Osteocyte (in vitro differentiated cells): Measurements from ENCODE around the gene EFNA3. TPM values are rescaled to one million over a fixed set of nuclear protein-coding genes. Genes with fewer than 3 reads are reported as not detected.

Experiments
- DNase-seq: peaks from one replicate; pipeline ENCODE4 v3.0.0; 2021; ENCODE audit warnings: mixed read lengths; ENCODE audit not compliant: unreplicated experiment; ENCODE audit errors: extremely low spot score
- H3K27ac Mint-ChIP-seq: one replicate; pipeline ENCODE4 v1.8.0; 2021; ENCODE audit warnings: mild to moderate bottlenecking, mixed read lengths; ENCODE audit not compliant: unreplicated experiment
- H3K27me3 Mint-ChIP-seq: one replicate; pipeline ENCODE4 v1.8.0; 2021; ENCODE audit warnings: mixed read lengths; ENCODE audit not compliant: unreplicated experiment
- H3K36me3 Mint-ChIP-seq: one replicate; pipeline ENCODE4 v1.8.0; 2021; ENCODE audit warnings: mixed read lengths; ENCODE audit not compliant: unreplicated experiment
- H3K4me1 Mint-ChIP-seq: one replicate; pipeline ENCODE4 v1.8.0; 2021; ENCODE audit warnings: mixed read lengths; ENCODE audit not compliant: unreplicated experiment
- H3K4me3 Mint-ChIP-seq: one replicate; pipeline ENCODE4 v1.8.0; 2021; ENCODE audit warnings: mild to moderate bottlenecking, moderate library complexity, mixed read lengths; ENCODE audit not compliant: unreplicated experiment
- H3K9me3 Mint-ChIP-seq: one replicate; pipeline ENCODE4 v1.8.0; 2021; ENCODE audit warnings: mixed read lengths; ENCODE audit not compliant: unreplicated experiment
- CTCF ChIP-seq: fragments of 200-600 bp; sonication (generic); IDR thresholded peaks from 2 replicates; pipeline ENCODE4 v1.5.0; 2021; ENCODE audit warnings: antibody characterized with exemption, mild to moderate bottlenecking, moderate library complexity
- total RNA-seq: library from RNA; stranded (reverse); gene quantifications from 2 replicates; pipeline ENCODE4 v1.2.1, GENCODE V29; 2021

The EFNA3 gene
- total RNA-seq, 1 donor from 2014 or later, result 2.9 TPM

- no peak for DNase-seq
- H3K4me1 Mint-ChIP-seq, result peaks cover 30% of the 10 kb centered on the region
- peak overlapping the region; percentile 3 for H3K27ac Mint-ChIP-seq
- H3K9me3 Mint-ChIP-seq, result no peaks in the 10 kb centered on the region
- no peak for TF ChIP-seq CTCF
- H3K27me3 Mint-ChIP-seq, result no peaks in the 10 kb centered on the region
- H3K36me3 Mint-ChIP-seq, result no peaks in the 10 kb centered on the region
- peak overlapping the region; percentile 71 for H3K4me3 Mint-ChIP-seq
Observed at GRCh38 chr1:155064111-155064831, 14.4 kb upstream of the EFNA3 start.

GRCh38 chr1:155064832-155065429, 13.7 kb upstream of the EFNA3 start:
- H3K27me3 Mint-ChIP-seq, result no peaks in the 10 kb centered on the region
- peak overlapping the region; percentile 71 for H3K4me3 Mint-ChIP-seq
- no peak for DNase-seq
- H3K36me3 Mint-ChIP-seq, result no peaks in the 10 kb centered on the region
- no peaks in the 10 kb centered on the region for H3K9me3 Mint-ChIP-seq
- H3K4me1 Mint-ChIP-seq, result peaks cover 32% of the 10 kb centered on the region
- TF ChIP-seq CTCF, result no peak
- H3K27ac Mint-ChIP-seq, result no peak overlapping the region

GRCh38 chr1:155066777-155067176, 11.9 kb upstream of the EFNA3 start:
- no peaks in the 10 kb centered on the region for H3K36me3 Mint-ChIP-seq
- peaks cover 34% of the 10 kb centered on the region for H3K4me1 Mint-ChIP-seq
- H3K27ac Mint-ChIP-seq, result no peak overlapping the region
- no peaks in the 10 kb centered on the region for H3K9me3 Mint-ChIP-seq
- no peak overlapping the region for H3K4me3 Mint-ChIP-seq
- TF ChIP-seq CTCF, result no peak
- no peak for DNase-seq
- H3K27me3 Mint-ChIP-seq, result peaks cover 3% of the 10 kb centered on the region

- no peak for DNase-seq
- Mint-ChIP-seq H3K36me3 (no peaks in the 10 kb centered on the region), H3K9me3 (no peaks in the 10 kb centered on the region), H3K27ac (no peak overlapping the region), H3K4me3 (no peak overlapping the region), H3K4me1 (peaks cover 18% of the 10 kb centered on the region), H3K27me3 (peaks cover 11% of the 10 kb centered on the region)
- TF ChIP-seq CTCF, result no peak
Observed at GRCh38 chr1:155068599-155068998, 10.0 kb upstream of the EFNA3 start.

- H3K27me3 Mint-ChIP-seq, result peaks cover 11% of the 10 kb centered on the region
- no peak overlapping the region for H3K27ac Mint-ChIP-seq
- no peak overlapping the region for H3K4me3 Mint-ChIP-seq
- peaks cover 14% of the 10 kb centered on the region for H3K4me1 Mint-ChIP-seq
- no peak for TF ChIP-seq CTCF
- DNase-seq, result no peak
- H3K36me3 Mint-ChIP-seq, result no peaks in the 10 kb centered on the region
- H3K9me3 Mint-ChIP-seq, result no peaks in the 10 kb centered on the region
Observed at GRCh38 chr1:155069551-155070157, 9.0 kb upstream of the EFNA3 start.
